NCI-H2107 treated with DMSO at 0.1 percent for 48 hours (cell line): ENCODE data around the gene ZFP64.

Source experiments
- DNase-seq: peaks from one replicate; lab custom pipeline; 2025; ENCODE audit not compliant: unreplicated experiment; lab: John Stamatoyannopoulos, UW

ZFP64 gene

DNA sequence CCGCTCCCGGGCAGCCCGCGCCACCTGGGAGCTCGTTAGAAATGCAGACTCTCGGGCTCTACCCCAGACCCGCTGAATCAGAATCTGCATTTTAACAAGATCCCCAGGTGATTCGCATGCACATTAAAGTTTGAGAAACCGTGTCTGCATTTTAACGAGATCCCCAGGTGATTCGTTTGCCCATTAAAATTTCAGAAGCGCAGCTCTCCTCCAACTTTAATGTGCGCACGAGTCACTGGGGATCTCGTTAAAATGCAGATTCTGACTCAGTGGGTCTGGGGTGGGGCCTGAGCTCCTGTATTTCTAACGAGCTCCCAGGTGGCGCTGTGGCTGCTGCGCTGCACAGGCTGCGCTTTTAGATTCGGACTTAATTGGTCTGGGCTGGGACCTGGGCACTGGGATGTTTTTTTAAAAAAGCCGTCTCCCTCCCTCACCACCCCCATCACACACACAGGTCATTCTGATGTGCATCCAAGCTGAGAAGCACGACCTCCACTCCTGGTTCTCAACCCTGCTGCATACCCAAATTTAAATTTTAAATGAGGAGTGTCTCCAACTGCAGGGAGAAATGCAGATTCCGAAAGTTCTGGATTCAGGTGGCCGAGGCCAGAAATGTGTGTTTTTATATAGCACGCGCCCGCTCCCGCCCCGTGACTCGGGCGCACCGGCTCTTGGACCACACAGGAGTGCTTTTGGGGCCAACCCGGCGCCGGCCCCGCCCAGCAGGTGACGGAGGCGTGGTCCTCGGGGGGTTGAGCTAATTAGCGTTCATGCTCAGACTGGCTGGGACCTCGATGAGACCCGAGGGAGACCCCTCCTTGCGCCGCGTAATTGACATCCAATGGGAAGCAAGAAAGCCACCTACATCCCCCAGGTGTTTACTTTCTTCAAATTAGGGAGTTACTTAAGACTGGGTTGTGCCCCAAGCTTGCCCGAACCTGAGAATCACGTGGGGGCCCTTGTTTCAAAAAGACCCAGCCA lies 85.8 kb downstream of the ZFP64 start:
- no peak for DNase-seq

- no peak for DNase-seq
Measured at GRCh38 chr20:52104546-52105441, 86.8 kb downstream of the ZFP64 start.

- DNase-seq, result no peak
Measured at GRCh38 chr20:52103913-52104545, 87.5 kb downstream of the ZFP64 start.

DNA sequence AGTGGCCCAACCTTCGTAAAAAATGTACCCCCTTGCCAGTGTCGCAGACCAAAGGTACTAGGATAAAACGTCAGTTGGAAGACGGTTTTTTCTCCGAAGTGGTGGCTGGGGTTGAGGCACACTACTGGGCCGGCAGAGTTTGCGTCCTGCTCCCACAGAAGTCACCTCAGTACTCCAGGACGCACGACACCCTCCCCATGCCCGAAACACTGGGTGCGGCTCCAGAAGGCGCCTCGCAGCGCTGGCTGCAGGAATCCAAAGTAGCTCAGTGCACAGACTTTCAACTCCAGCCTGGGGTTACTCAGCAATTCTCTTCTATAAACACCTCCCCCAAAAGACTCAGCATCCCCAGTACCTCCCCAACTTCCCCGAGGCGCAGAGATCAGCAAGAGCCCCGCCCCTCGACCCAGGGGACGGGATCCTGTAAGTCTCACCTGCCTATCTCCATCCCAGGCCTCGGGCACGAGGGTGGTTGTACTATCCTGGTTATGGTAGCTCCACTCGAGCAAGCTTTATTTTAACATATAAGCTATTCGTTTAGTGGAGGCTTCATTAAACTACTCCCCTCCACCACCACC lies 88.2 kb downstream of the ZFP64 start:
- DNase-seq, result no peak

GRCh38 chr20:52102559-52102958 lies 89.0 kb downstream of the ZFP64 start:
- DNase-seq, result no peak

DNA sequence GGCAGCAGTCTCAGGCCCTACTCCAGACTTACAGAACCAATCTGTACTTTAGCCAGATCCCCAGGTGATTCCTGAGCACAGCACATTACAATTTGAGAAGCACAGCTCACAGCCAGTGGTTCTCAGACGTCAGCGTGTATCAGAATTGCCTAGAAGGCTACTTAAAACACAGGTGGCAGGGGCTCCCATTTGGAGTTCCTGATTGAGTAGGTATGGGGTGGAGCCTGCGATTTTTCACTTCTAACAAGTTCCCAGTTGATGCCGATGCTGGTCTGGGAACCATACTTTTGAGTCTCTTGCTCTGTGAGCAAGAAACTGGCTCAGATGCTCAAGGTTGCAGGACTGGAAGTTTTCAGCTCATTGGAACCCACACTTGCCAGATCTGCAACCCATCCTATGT lies 89.5 kb downstream of the ZFP64 start:
- DNase-seq, result no peak
